ENCODE results near the gene TEX38. TPM values are rescaled to one million over a fixed set of nuclear protein-coding genes. Genes with fewer than 3 reads are reported as not detected.

The TEX38 gene
- 0.16 TPM in 1 of 5 replicates, not detected in the others for total RNA-seq (2022; extraction: Qiagen RNA extraction)

DNA sequence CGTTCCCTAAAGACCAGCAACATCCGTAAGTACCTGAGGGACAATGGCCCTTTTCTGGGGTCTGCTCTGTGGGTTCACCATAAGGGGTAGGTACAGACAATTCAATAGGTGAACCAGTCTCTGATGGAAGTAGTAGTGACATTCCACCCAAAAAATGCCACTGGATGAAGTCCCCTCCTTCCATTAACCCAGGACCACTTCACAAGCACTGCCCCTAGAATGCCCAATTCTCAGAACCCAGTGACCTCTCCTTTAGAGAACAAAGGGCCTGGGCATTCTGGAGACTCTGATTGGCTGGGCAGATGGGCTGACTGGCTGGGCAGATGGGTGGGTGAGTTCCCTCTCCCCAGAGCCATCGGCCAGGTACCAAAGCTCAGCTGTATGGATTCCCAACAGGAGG lies at the start of gene TEX38:
Gene TEX38 (plus strand): TSS at position 301 of the 400 bp plus-strand sequence. CDS start 81 bp downstream, at position 382.

GRCh38 chr1:46667782-46668760 lies 3.6 kb upstream of the TEX38 start, which contains the start of gene ATPAF1:
ATPAF1 (minus strand) TSS chr1:46668364; CDS start chr1:46668322, 42 bp downstream.

DNA sequence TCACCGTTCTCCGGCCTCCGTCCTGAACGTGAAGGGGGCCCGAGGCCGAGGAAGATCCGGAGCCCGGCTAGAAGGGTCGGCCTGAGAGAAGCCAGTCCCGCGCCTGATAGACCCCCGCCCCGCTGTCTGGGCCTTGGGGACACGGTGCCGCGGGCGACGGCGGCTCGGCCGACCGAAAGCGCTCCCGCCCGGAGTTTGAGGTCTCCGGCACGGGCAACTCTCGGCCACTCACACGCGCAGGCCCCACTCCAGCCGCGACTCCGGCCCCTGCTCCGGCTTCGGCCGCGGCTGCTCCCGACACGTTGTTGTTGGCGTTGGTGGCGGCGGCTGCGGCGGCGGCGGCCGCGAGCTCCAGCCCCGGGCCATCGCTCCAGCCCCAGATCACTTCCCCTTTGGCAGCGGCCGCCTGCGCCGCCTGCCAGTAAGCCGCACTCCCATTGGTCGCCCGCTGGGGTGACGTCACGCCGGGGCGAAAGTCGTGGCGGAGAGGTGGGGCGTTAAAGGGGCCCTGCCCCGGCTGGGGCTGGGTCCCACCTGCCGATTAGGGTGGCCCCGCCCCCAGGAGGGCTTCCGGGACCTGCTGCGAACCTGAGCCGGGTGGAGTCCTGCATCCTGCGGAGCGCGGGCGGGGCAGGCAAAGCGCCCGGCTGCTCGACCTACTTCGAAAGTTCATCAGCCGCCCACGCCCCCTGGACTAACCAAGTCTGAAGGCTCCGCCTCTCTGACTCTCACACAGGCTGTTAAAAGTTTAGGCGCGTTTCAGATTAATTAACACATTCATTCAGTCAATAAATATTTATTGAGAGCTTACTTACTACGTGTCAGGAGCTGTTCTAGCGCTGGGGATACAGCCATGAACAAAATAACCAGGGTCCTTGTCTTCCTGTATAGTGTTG lies 47.3 kb downstream of the TEX38 start, which contains the start of gene EFCAB14:
Gene EFCAB14 (minus strand): TSS at position 388 of the 896 bp plus-strand sequence. CDS start 1,027 bp downstream, outside the sequence.

Other genes starting within 250 kb of the TEX38 start
- 0.61 to 0.99 TPM (median 0.87 TPM) in 5 replicates for gene DMBX1, start 182.0 kb upstream of the TEX38 start, total RNA-seq (2022; extraction: Qiagen RNA extraction)
- gene KNCN, start 120.2 kb upstream of the TEX38 start, total RNA-seq (2022; extraction: Qiagen RNA extraction): not detected in 5 replicates
- gene MKNK1, start 67.6 kb upstream of the TEX38 start, total RNA-seq (2022; extraction: Qiagen RNA extraction): 18.3 to 23.4 TPM (median 20.1 TPM) in 5 replicates
- gene MOB3C, start 55.0 kb upstream of the TEX38 start, total RNA-seq (2022; extraction: Qiagen RNA extraction): 3.2 to 4.4 TPM (median 4.1 TPM) in 5 replicates
- 31.2 to 34.8 TPM (median 33.9 TPM) in 5 replicates for gene ATPAF1, start 3.5 kb upstream of the TEX38 start, total RNA-seq (2022; extraction: Qiagen RNA extraction)
- gene EFCAB14, start 47.3 kb downstream of the TEX38 start, total RNA-seq (2022; extraction: Qiagen RNA extraction): 22.3 to 35.4 TPM (median 25.9 TPM) in 5 replicates
- gene CYP4B1, start 127.2 kb downstream of the TEX38 start, total RNA-seq (2022; extraction: Qiagen RNA extraction): 0.09 to 0.10 TPM (median 0.10 TPM) in 3 of 5 replicates, not detected in the others